Body of pancreas (tissue), 4 donors: ENCODE measurements around the gene GMPPB. TPM values are rescaled to one million over a fixed set of nuclear protein-coding genes. Genes with fewer than 3 reads are reported as not detected.

Experiments used
- ATAC-seq: fragments of 150-250 bp; one replicate; pipeline ENCODE4 v1.9.1; 2016
- DNase-seq, 4 donors: peaks; one replicate each; pipeline ENCODE4 v3.0.0-alpha.2; 2019
- H3K27ac ChIP-seq, 4 donors: fragments of 200-600 bp; sonication (generic); 1 replicate in 3 of 4; 2 replicates in 1 of 4; pipeline versions ENCODE4 v1.5.1 to v1.6.1; 2016 to 2019; ENCODE audit warnings: mild to moderate bottlenecking in 1 of 4, mixed read lengths in 1 of 4, moderate library complexity in 1 of 4
- H3K27me3 ChIP-seq, 2 donors: fragments of 200-600 bp; sonication (generic); one replicate each; pipeline ENCODE4 v1.6.0; 2016; ENCODE audit warnings: mild to moderate bottlenecking in 1 of 2
- H3K36me3 ChIP-seq, 2 donors: fragments of 200-600 bp; sonication (generic); replicated peaks in 1 of 2; 2 replicates each; pipeline ENCODE4 v1.5.1; 2016; ENCODE audit warnings: low read depth in 2 of 2; ENCODE audit not compliant: insufficient read depth in 1 of 2
- H3K4me1 ChIP-seq: fragments of 200-600 bp; sonication (generic); one replicate; pipeline ENCODE4 v1.6.0; 2016
- H3K4me3 ChIP-seq, 2 donors: fragments of 200-600 bp; sonication (generic); 1 replicate in 1 of 2; 2 replicates in 1 of 2; pipeline ENCODE4 v1.5.1; 2016 to 2019
- H3K9me3 ChIP-seq, 3 donors: fragments of 200-600 bp; sonication (generic); 1 replicate in 2 of 3; 2 replicates in 1 of 3; pipeline ENCODE4 v1.5.1; 2016
- CTCF ChIP-seq, 7 experiments: fragments of 450-650 bp in 4 of 7; fragments of 200-600 bp in 3 of 7; sonication (generic) in 3 of 7; IDR thresholded peaks; one replicate each; pipeline ENCODE4 v1.5.1; 2016 to 2019; ENCODE audit warnings: antibody characterized with exemption in 7 of 7
- POLR2A ChIP-seq, 3 donors: fragments of 450-650 bp; IDR thresholded peaks; one replicate each; pipeline ENCODE4 v1.6.1; 2016; ENCODE audit warnings: antibody characterized with exemption in 3 of 3, mild to moderate bottlenecking in 2 of 3
- WGBS, 2 donors: methylation state at CpG; one replicate each; pipeline ENCODE4 v1.1.5; 2017; 5-methylcytosine and 5-hydroxymethylcytosine counted together
- intact Hi-C: fragments of 100-400 bp; cut with DNase I; formaldehyde crosslinking; loops from one replicate; pipeline ENCODE4 v1.15.1; 2023
- small RNA-seq: library from RNA; depleted of rRNA; stranded (forward); fragments of <200 nt; gene quantifications from one replicate; pipeline ENCODE3, GENCODE V24; 2016
- total RNA-seq, 2 donors: library from RNA; depleted of rRNA; stranded (reverse); fragments of >200 nt; gene quantifications; one replicate each; pipeline ENCODE4 v1.1.0, GENCODE V29; 2016

Gene GMPPB
- total RNA-seq, 2 donors from 2014 or later = 36.3 to 43.8 TPM

- no peaks in the 10 kb centered on the region for H3K27me3 ChIP-seq
- no peaks in the 10 kb centered on the region for H3K36me3 ChIP-seq
- H3K4me3 ChIP-seq = no peak overlapping the region
- no peak overlapping the region for H3K27ac ChIP-seq
- intact Hi-C loops = no loop called here
- 25 to 30% methylated on average over 10 to 11 of the region's 11 CpGs for WGBS, 2 donors
- ATAC-seq (peak; percentile 48), DNase-seq (peak; percentile 84 to 87 (median 84))
- TF ChIP-seq CTCF (IDR thresholded peaks at IDR 0.05) (peak; percentile 64 to 97 (median 93)), POLR2A (IDR thresholded peaks at IDR 0.05) (no peak)
- no peaks in the 10 kb centered on the region for H3K9me3 ChIP-seq
- peaks cover 40% of the 10 kb centered on the region for H3K4me1 ChIP-seq
These were observed 52.2 kb downstream of the GMPPB start for GRCh38 chr3:49671291-49672288.

GRCh38 chr3:49670940-49671290 is 52.8 kb downstream of the GMPPB start:
- intact Hi-C loops = no loop called here
- 57 to 62% methylated on average over 5 to 6 of the region's 6 CpGs for WGBS, 2 donors
- Histone ChIP-seq H3K27ac (no peak overlapping the region), H3K9me3 (no peaks in the 10 kb centered on the region), H3K4me1 (peaks cover 41% of the 10 kb centered on the region), H3K4me3 (no peak overlapping the region), H3K27me3 (no peaks in the 10 kb centered on the region), H3K36me3 (no peaks in the 10 kb centered on the region)
- TF ChIP-seq POLR2A (IDR thresholded peaks at IDR 0.05) (no peak), CTCF (IDR thresholded peaks at IDR 0.05) (no peak)
- ATAC-seq (no peak), DNase-seq (no peak)

Small RNA genes within 50 kb of the gene (small RNA-seq; reads per million reads assigned to genes)
- not detected for gene AMIGO3
- gene COX6CP14 = not detected

Other genes starting within 250 kb of the GMPPB start
- 1 to 10 TPM; 1.3 to 6.6 TPM for gene BSN, start 169.5 kb downstream of the GMPPB start, total RNA-seq
- 10 to 100 TPM; 58.7 to 67.7 TPM for gene APEH, start 49.6 kb downstream of the GMPPB start, total RNA-seq
- 10 to 100 TPM; 16.9 to 80.4 TPM for gene MST1, start 34.5 kb downstream of the GMPPB start, total RNA-seq
- 10 to 100 TPM; 18.4 to 28.7 TPM for gene RNF123, start 34.4 kb downstream of the GMPPB start, total RNA-seq
- gene AMIGO3, start 4.3 kb downstream of the GMPPB start, total RNA-seq = 1 to 10 TPM; 2.0 to 2.1 TPM
- 10 to 100 TPM; 19.8 to 27.5 TPM for gene IP6K1, start 62.6 kb upstream of the GMPPB start, total RNA-seq
- gene CDHR4, start 75.9 kb upstream of the GMPPB start, total RNA-seq = under 1 TPM in 1 of 2 donors, not detected in 1; 0.26 TPM
- 1 to 10 TPM in 1 of 2 donors, not detected in 1; 2.6 TPM for gene INKA1, start 79.3 kb upstream of the GMPPB start, total RNA-seq
- 10 to 100 TPM; 39.2 to 86.4 TPM for gene UBA7, start 90.0 kb upstream of the GMPPB start, total RNA-seq
- gene TRAIP, start 132.6 kb upstream of the GMPPB start, total RNA-seq = 1 to 10 TPM; 1.8 to 3.6 TPM
- not detected for gene CAMKV, start 146.0 kb upstream of the GMPPB start, total RNA-seq
- 10 to 100 TPM; 10.4 to 12.2 TPM for gene MST1R, start 179.9 kb upstream of the GMPPB start, total RNA-seq
- gene MON1A, start 205.9 kb upstream of the GMPPB start, total RNA-seq = 10 to 100 TPM in 1 of 2 donors, 1 to 10 TPM in 1; 4.9 to 13.5 TPM
- gene RBM6, start 216.2 kb upstream of the GMPPB start, total RNA-seq = 100 to 1,000 TPM; 123 to 146 TPM